Measurements from ENCODE around the gene GLT1D1.

GLT1D1 gene

GRCh38 chr12:128969480-128970055 is 116.3 kb downstream of the GLT1D1 start:
- DNase-seq, result peak; percentile 44 to 83

- peak in 1 of 2 experiments; percentile 32 for DNase-seq
Observed at GRCh38 chr12:128970110-128970509, 116.8 kb downstream of the GLT1D1 start.

- no peak for DNase-seq
Observed at GRCh38 chr12:128970941-128971340, 117.7 kb downstream of the GLT1D1 start.

GRCh38 chr12:128971802-128972201 is 118.5 kb downstream of the GLT1D1 start:
- DNase-seq, result peak in 1 of 2 experiments; percentile 26

- DNase-seq, result no peak
Observed at GRCh38 chr12:128973883-128974681, 120.8 kb downstream of the GLT1D1 start.

- no peak for DNase-seq
Observed at GRCh38 chr12:128974881-128975280, 121.6 kb downstream of the GLT1D1 start.

GRCh38 chr12:128976120-128976738 is 123.0 kb downstream of the GLT1D1 start:
- DNase-seq, result peak; percentile 68 to 90

GRCh38 chr12:128977441-128977840 is 124.2 kb downstream of the GLT1D1 start:
- DNase-seq, result no peak

- DNase-seq, result no peak
Observed at GRCh38 chr12:128978067-128978466, 124.8 kb downstream of the GLT1D1 start.

GRCh38 chr12:128980623-128981022 is 127.3 kb downstream of the GLT1D1 start:
- no peak for DNase-seq

GRCh38 chr12:128981971-128982533 is 128.8 kb downstream of the GLT1D1 start:
- DNase-seq, result no peak

GRCh38 chr12:128982933-128983332 is 129.7 kb downstream of the GLT1D1 start:
- no peak for DNase-seq

GRCh38 chr12:128983371-128983770 is 130.1 kb downstream of the GLT1D1 start:
- DNase-seq, result no peak

GRCh38 chr12:128986957-128987356 is 133.7 kb downstream of the GLT1D1 start:
- DNase-seq, result no peak

GRCh38 chr12:128989287-128989686 is 136.0 kb downstream of the GLT1D1 start:
- DNase-seq, result no peak

GRCh38 chr12:128991716-128992115 is 138.4 kb downstream of the GLT1D1 start:
- DNase-seq, result no peak

- DNase-seq, result no peak
Observed at GRCh38 chr12:128992116-128992515, 138.8 kb downstream of the GLT1D1 start.

GRCh38 chr12:128992550-128992949 is 139.3 kb downstream of the GLT1D1 start:
- no peak for DNase-seq

GRCh38 chr12:128994856-128995255 is 141.6 kb downstream of the GLT1D1 start:
- peak in 1 of 2 experiments; percentile 48 for DNase-seq

- no peak for DNase-seq
Observed at GRCh38 chr12:128995619-128996018, 142.3 kb downstream of the GLT1D1 start.

- no peak for DNase-seq
Observed at GRCh38 chr12:129001826-129002225, 148.5 kb downstream of the GLT1D1 start.

GRCh38 chr12:129002427-129002826 is 149.1 kb downstream of the GLT1D1 start:
- no peak for DNase-seq

GRCh38 chr12:129005416-129005815 is 152.1 kb downstream of the GLT1D1 start:
- no peak for DNase-seq

GRCh38 chr12:129005829-129006228 is 152.6 kb downstream of the GLT1D1 start:
- DNase-seq, result no peak
